RWPE2 (cell line): Measurements from ENCODE around the gene SCFD2.
"Not testable (repeated sequence)": the region's sequence is repeated elsewhere in the genome, so short reads cannot be mapped to it uniquely, and the experiment has no call there.

Experiments used
- ATAC-seq: fragments of 200-7000 bp; cut with Tn5 transposase; 3 replicates; pipeline ENCODE4 v1.9.1; 2021; ENCODE audit warnings: low read depth
- DNase-seq: peaks from one replicate; pipeline ENCODE4 v3.0.0-alpha.2; 2020; ENCODE audit warnings: low spot score
- H3K27ac ChIP-seq: fragments of 450-650 bp; 2 replicates; pipeline ENCODE4 v1.5.1; 2017; ENCODE audit warnings: mild to moderate bottlenecking; ENCODE audit not compliant: poor library complexity, severe bottlenecking
- H3K27me3 ChIP-seq: fragments of 250-450 bp; sonication (Bioruptor Pico); 2 replicates; pipeline ENCODE4 v1.5.1; 2021; ENCODE audit warnings: mild to moderate bottlenecking, moderate library complexity; ENCODE audit not compliant: insufficient read depth, poor library complexity, severe bottlenecking
- H3K36me3 ChIP-seq: fragments of 250-450 bp; sonication (Bioruptor Pico); 2 replicates; pipeline ENCODE4 v1.5.1; 2020; ENCODE audit warnings: low read depth, mild to moderate bottlenecking, moderate library complexity
- H3K4me1 ChIP-seq: fragments of 250-450 bp; sonication (Bioruptor Pico); 2 replicates; pipeline ENCODE4 v1.5.1; 2021; ENCODE audit warnings: mild to moderate bottlenecking, moderate library complexity; ENCODE audit not compliant: insufficient read depth, poor library complexity, severe bottlenecking
- H3K4me3 ChIP-seq: fragments of 250-450 bp; sonication (Bioruptor Pico); 2 replicates; pipeline ENCODE4 v1.5.1; 2021; ENCODE audit warnings: mild to moderate bottlenecking, moderate library complexity; ENCODE audit not compliant: severe bottlenecking
- H3K9me3 ChIP-seq: fragments of 250-450 bp; sonication (Bioruptor Pico); 2 replicates; pipeline ENCODE4 v1.5.1; 2021; ENCODE audit warnings: mild to moderate bottlenecking, moderate library complexity; ENCODE audit not compliant: severe bottlenecking
- CTCF ChIP-seq: fragments of 450-650 bp; IDR thresholded peaks from one replicate; pipeline ENCODE4 v1.5.1; 2017; ENCODE audit warnings: mild to moderate bottlenecking, moderate library complexity; ENCODE audit not compliant: poor library complexity, severe bottlenecking

SCFD2 gene

GRCh38 chr4:52836678-52837077 lies 529.2 kb downstream of the SCFD2 start:
- Histone ChIP-seq H3K9me3 (no peaks in the 10 kb centered on the region), H3K4me1 (peaks cover 24% of the 10 kb centered on the region), H3K4me3 (no peak overlapping the region), H3K27me3 (no peaks in the 10 kb centered on the region), H3K27ac (peak overlapping the region; percentile 85), H3K36me3 (no peaks in the 10 kb centered on the region)
- TF ChIP-seq CTCF: no peak
- no peak for DNase-seq
- no peak for ATAC-seq

GRCh38 chr4:52836120-52836519 lies 529.7 kb downstream of the SCFD2 start:
- no peaks in the 10 kb centered on the region for H3K36me3 ChIP-seq
- TF ChIP-seq CTCF: no peak
- no peak overlapping the region for H3K27ac ChIP-seq
- peaks cover 24% of the 10 kb centered on the region for H3K4me1 ChIP-seq
- no peaks in the 10 kb centered on the region for H3K9me3 ChIP-seq
- ATAC-seq: no peak
- no peaks in the 10 kb centered on the region for H3K27me3 ChIP-seq
- no peak for DNase-seq
- H3K4me3 ChIP-seq: no peak overlapping the region

GRCh38 chr4:52834641-52835456 lies 531.0 kb downstream of the SCFD2 start:
- H3K36me3 ChIP-seq, H3K27me3 ChIP-seq, H3K27ac ChIP-seq, DNase-seq, ATAC-seq, H3K4me3 ChIP-seq, H3K9me3 ChIP-seq: not testable (repeated sequence)
- H3K4me1 ChIP-seq: peaks cover 24% of the 10 kb centered on the region

- peaks cover 24% of the 10 kb centered on the region for H3K4me1 ChIP-seq
- no peak for TF ChIP-seq CTCF
- H3K27ac ChIP-seq: no peak overlapping the region
- H3K4me3 ChIP-seq: no peak overlapping the region
- no peaks in the 10 kb centered on the region for H3K9me3 ChIP-seq
- H3K27me3 ChIP-seq: no peaks in the 10 kb centered on the region
- DNase-seq (no peak), ATAC-seq (peak; percentile 48)
- no peaks in the 10 kb centered on the region for H3K36me3 ChIP-seq
Observed at GRCh38 chr4:52833941-52834525, 531.8 kb downstream of the SCFD2 start.

- Histone ChIP-seq H3K9me3 (no peaks in the 10 kb centered on the region), H3K36me3 (no peaks in the 10 kb centered on the region), H3K27ac (no peak overlapping the region), H3K4me1 (peaks cover 19% of the 10 kb centered on the region), H3K4me3 (no peak overlapping the region), H3K27me3 (no peaks in the 10 kb centered on the region)
- no peak for DNase-seq
- ATAC-seq: no peak
- TF ChIP-seq CTCF: no peak
Observed at GRCh38 chr4:52825460-52826090, 540.3 kb downstream of the SCFD2 start.
